Activated CD8-positive, alpha-beta T cell treated with anti-CD3 and anti-CD28 coated beads for 36 hours (primary cell): ENCODE results near the gene PRND. TPM values are rescaled to one million over a fixed set of nuclear protein-coding genes. Genes with fewer than 3 reads are reported as not detected.
"Not testable (repeated sequence)": the region's sequence is repeated elsewhere in the genome, so short reads cannot be mapped to it uniquely, and the experiment has no call there.

Source experiments
- ATAC-seq: fragments of 200-7000 bp; cut with Tn5 transposase; one replicate; pipeline ENCODE4 v1.10.0; 2021; ENCODE audit warnings: mild to moderate bottlenecking, moderate library complexity
- CTCF ChIA-PET: fragments of 350-600 bp; sonication (Branson Sonifier 250); formaldehyde crosslinking; loops from one replicate; lab custom pipeline; 2021; ENCODE audit warnings: antibody characterized with exemption; lab: Charles Lee
- POLR2A ChIA-PET: fragments of 350-600 bp; sonication (Branson Sonifier 250); formaldehyde crosslinking; loops from one replicate; lab custom pipeline; 2021; ENCODE audit warnings: antibody characterized with exemption; lab: Charles Lee
- DNase-seq: peaks from one replicate; pipeline ENCODE4 v3.0.0-alpha.2; 2020
- H3K27ac Mint-ChIP-seq: one replicate; pipeline ENCODE4 v1.8.0; 2021; ENCODE audit warnings: mild to moderate bottlenecking, mixed read lengths
- H3K27me3 Mint-ChIP-seq: one replicate; pipeline ENCODE4 v1.8.0; 2021; ENCODE audit warnings: mixed read lengths
- H3K36me3 Mint-ChIP-seq: one replicate; pipeline ENCODE4 v1.8.0; 2021; ENCODE audit warnings: low read depth, mixed read lengths
- H3K4me1 Mint-ChIP-seq: one replicate; pipeline ENCODE4 v1.8.0; 2021; ENCODE audit warnings: low read depth, mixed read lengths
- H3K4me3 Mint-ChIP-seq: one replicate; pipeline ENCODE4 v1.8.0; 2021; ENCODE audit warnings: mild to moderate bottlenecking, moderate library complexity, mixed read lengths
- H3K9me3 Mint-ChIP-seq: one replicate; pipeline ENCODE4 v1.8.0; 2021; ENCODE audit warnings: mixed read lengths
- CTCF ChIP-seq: fragments of 200-600 bp; IDR thresholded peaks from one replicate; pipeline ENCODE4 v1.8.0; 2022; ENCODE audit warnings: antibody characterized with exemption, mild to moderate bottlenecking
- intact Hi-C: fragments of 100-400 bp; cut with micrococcal nuclease; formaldehyde crosslinking; loops from one replicate; pipeline ENCODE4 v1.10.0; 2022
- total RNA-seq, 2 experiments: library from RNA; stranded (reverse); gene quantifications; one replicate each; pipeline ENCODE4 v1.2.3, GENCODE V29; 2021

PRND gene
- total RNA-seq, 2 experiments from 2014 or later = not detected

- no peak overlapping the region for H3K4me3 Mint-ChIP-seq
- no peaks in the 10 kb centered on the region for H3K9me3 Mint-ChIP-seq
- ATAC-seq (no peak), DNase-seq (no peak)
- ChIA-PET POLR2A (no interaction called here), CTCF (interaction anchor here (1.0 to 3.7 kb wide), 8 partner anchors 8 to 117 kb away, joined by 4 to 27 read pairs (median 7); no protein-coding TSS in a partner anchor)
- no peaks in the 10 kb centered on the region for H3K27me3 Mint-ChIP-seq
- no peak for TF ChIP-seq CTCF
- H3K36me3 Mint-ChIP-seq = no peaks in the 10 kb centered on the region
- H3K4me1 Mint-ChIP-seq = peaks cover 20% of the 10 kb centered on the region
- intact Hi-C loops = no loop called here
- no peak overlapping the region for H3K27ac Mint-ChIP-seq
These were observed 862 bp downstream of the PRND start for GRCh38 chr20:4722571-4722970.

- Mint-ChIP-seq H3K9me3 (no peaks in the 10 kb centered on the region), H3K27me3 (no peaks in the 10 kb centered on the region), H3K27ac (no peak overlapping the region), H3K36me3 (no peaks in the 10 kb centered on the region), H3K4me1 (peaks cover 20% of the 10 kb centered on the region), H3K4me3 (no peak overlapping the region)
- TF ChIP-seq CTCF = no peak
- ATAC-seq (no peak), DNase-seq (no peak)
- ChIA-PET CTCF (interaction anchor here (1.7 to 3.0 kb wide), 5 partner anchors 9 to 116 kb away, joined by 6 to 25 read pairs (median 8); no protein-coding TSS in a partner anchor), POLR2A (no interaction called here)
- intact Hi-C loops = no loop called here
These were observed 1.3 kb downstream of the PRND start for GRCh38 chr20:4722993-4723392.

GRCh38 chr20:4723553-4723952 is 1.8 kb downstream of the PRND start:
- H3K27me3 Mint-ChIP-seq, H3K4me3 Mint-ChIP-seq, H3K9me3 Mint-ChIP-seq, H3K27ac Mint-ChIP-seq, ATAC-seq, H3K36me3 Mint-ChIP-seq, DNase-seq, intact Hi-C loops: not testable (repeated sequence)
- peaks cover 20% of the 10 kb centered on the region for H3K4me1 Mint-ChIP-seq
- ChIA-PET POLR2A (interaction anchor here (0.9 kb wide), 1 partner anchor 9 kb away, joined by 3 read pairs; no protein-coding TSS in a partner anchor), CTCF (interaction anchor here (0.7 to 3.0 kb wide), 8 partner anchors 9 to 232 kb away, joined by 3 to 25 read pairs (median 6); no protein-coding TSS in a partner anchor)

- Mint-ChIP-seq H3K27ac (no peak overlapping the region), H3K36me3 (no peaks in the 10 kb centered on the region), H3K4me1 (peaks cover 20% of the 10 kb centered on the region), H3K4me3 (no peak overlapping the region), H3K9me3 (no peaks in the 10 kb centered on the region), H3K27me3 (no peaks in the 10 kb centered on the region)
- DNase-seq (no peak), ATAC-seq (no peak)
- intact Hi-C loops = no loop called here
- POLR2A ChIA-PET = no interaction called here
- CTCF ChIA-PET = interaction anchor here (1.0 to 3.0 kb wide), 8 partner anchors 10 to 376 kb away, joined by 3 to 25 read pairs (median 6); no protein-coding TSS in a partner anchor
- TF ChIP-seq CTCF = no peak
These were observed 3.0 kb downstream of the PRND start for GRCh38 chr20:4724459-4725262.

- DNase-seq (no peak), ATAC-seq (no peak)
- TF ChIP-seq CTCF = no peak
These were observed 3.5 kb downstream of the PRND start for GRCh38 chr20:4725263-4725550.

More at GRCh38 chr20:4725263-4725550, 3.5 kb downstream of the PRND start:
- Mint-ChIP-seq H3K4me3 (no peak overlapping the region), H3K4me1 (peaks cover 20% of the 10 kb centered on the region), H3K27me3 (no peaks in the 10 kb centered on the region), H3K9me3 (no peaks in the 10 kb centered on the region), H3K27ac (no peak overlapping the region), H3K36me3 (no peaks in the 10 kb centered on the region)
- POLR2A ChIA-PET = no interaction called here
- intact Hi-C loops = no loop called here
- CTCF ChIA-PET = interaction anchor here (1.2 to 3.0 kb wide), 5 partner anchors 16 to 230 kb away, joined by 3 to 25 read pairs (median 11); no protein-coding TSS in a partner anchor
